GM23338 (cell line): ENCODE results near the gene STARD3.

Experiments used
- EZH2 ChIP-seq: fragments of 200-600 bp; sonication (generic); IDR thresholded peaks from one replicate; pipeline ENCODE4 v1.8.0; 2017; ENCODE audit warnings: antibody characterized with exemption, mild to moderate bottlenecking, low read depth; ENCODE audit not compliant: unreplicated experiment
- NANOG ChIP-seq: IDR thresholded peaks from 2 replicates; pipeline ENCODE4 v1.6.1; 2016; ENCODE audit warnings: antibody characterized with exemption, borderline replicate concordance
- POLR2AphosphoS5 ChIP-seq: IDR thresholded peaks from 2 replicates; pipeline ENCODE4 v1.6.1; 2016; ENCODE audit warnings: antibody characterized with exemption, low read depth
- REST ChIP-seq: IDR thresholded peaks from one replicate; pipeline ENCODE4 v1.6.1; 2018; ENCODE audit warnings: antibody characterized with exemption; ENCODE audit not compliant: unreplicated experiment
- ZNF114 ChIP-seq: fragments of 250-450 bp; sonication (Bioruptor Pico); IDR thresholded peaks from 2 replicates; pipeline ENCODE4 v1.5.0; 2020; ENCODE audit warnings: mild to moderate bottlenecking, moderate library complexity
- ZNF331 ChIP-seq: fragments of 250-450 bp; sonication (Bioruptor Pico); IDR thresholded peaks from 2 replicates; pipeline ENCODE4 v1.5.0; 2020; ENCODE audit warnings: low read depth, mild to moderate bottlenecking, moderate library complexity
- TF ChIP-seq, protein P1 (sequence below), 2 experiments: fragments of 200-600 bp in 1 of 2; sonication (generic) in 1 of 2; conservative IDR thresholded peaks; 2 replicates each; pipeline versions ENCODE4 v1.5.1 to v1.6.1; 2016 to 2017; ENCODE audit warnings: antibody characterized with exemption in 2 of 2, low read depth in 2 of 2, mild to moderate bottlenecking in 2 of 2, moderate library complexity in 1 of 2

DNA sequence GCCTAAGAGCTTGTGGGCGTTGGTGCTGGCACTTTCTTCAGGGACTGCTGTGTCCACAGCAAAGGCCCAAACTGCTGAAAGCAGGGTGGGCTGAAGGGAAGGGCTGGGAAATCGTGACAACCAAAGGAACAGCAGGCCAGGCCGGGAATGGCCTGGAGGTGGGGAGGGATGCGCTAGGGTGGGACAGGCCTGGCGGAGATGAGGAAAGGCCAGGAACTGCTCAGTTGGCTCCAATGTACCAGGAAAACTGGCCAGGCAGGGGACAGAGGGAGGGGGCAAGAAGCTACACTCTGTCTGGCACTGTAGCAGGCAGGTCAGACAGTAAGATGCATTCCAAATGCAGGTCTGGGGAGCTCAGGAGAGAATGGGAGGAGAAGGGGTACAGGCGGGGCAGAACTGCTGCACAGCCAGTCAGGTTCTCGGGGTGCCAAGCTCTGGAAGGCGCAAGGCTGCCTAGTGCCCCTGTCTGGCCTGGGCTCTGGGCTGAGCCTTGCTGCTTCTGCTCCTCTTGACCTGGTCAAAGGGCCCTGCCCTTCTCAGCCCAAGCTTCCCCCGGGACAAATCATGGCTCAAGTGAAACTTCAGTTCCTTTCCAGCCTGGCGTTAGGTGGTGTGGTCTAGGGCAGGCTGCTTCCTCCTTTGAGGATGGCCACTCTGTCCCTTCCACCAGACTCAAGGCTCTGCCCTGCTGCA, 38.6 kb downstream of the STARD3 start:
- TF ChIP-seq, protein P1, sequence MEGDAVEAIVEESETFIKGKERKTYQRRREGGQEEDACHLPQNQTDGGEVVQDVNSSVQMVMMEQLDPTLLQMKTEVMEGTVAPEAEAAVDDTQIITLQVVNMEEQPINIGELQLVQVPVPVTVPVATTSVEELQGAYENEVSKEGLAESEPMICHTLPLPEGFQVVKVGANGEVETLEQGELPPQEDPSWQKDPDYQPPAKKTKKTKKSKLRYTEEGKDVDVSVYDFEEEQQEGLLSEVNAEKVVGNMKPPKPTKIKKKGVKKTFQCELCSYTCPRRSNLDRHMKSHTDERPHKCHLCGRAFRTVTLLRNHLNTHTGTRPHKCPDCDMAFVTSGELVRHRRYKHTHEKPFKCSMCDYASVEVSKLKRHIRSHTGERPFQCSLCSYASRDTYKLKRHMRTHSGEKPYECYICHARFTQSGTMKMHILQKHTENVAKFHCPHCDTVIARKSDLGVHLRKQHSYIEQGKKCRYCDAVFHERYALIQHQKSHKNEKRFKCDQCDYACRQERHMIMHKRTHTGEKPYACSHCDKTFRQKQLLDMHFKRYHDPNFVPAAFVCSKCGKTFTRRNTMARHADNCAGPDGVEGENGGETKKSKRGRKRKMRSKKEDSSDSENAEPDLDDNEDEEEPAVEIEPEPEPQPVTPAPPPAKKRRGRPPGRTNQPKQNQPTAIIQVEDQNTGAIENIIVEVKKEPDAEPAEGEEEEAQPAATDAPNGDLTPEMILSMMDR (conservative IDR thresholded peaks at IDR 0.05; ENCODE audit: low read depth in 2 of 2), result no peak
- TF ChIP-seq ZNF331 (CRISPR knock-in tag), result no peak
- no peak for TF ChIP-seq EZH2
- TF ChIP-seq REST, result no peak
- TF ChIP-seq NANOG, result no peak
- no peak for TF ChIP-seq POLR2AphosphoS5
- TF ChIP-seq ZNF114 (CRISPR knock-in tag), result no peak
